Cortex of kidney (tissue), 1 donor: ENCODE measurements around the gene ARHGEF10L.

ENCODE experiments used
- DNase-seq: peaks from one replicate; lab custom pipeline; 2025; lab: John Stamatoyannopoulos, UW

The ARHGEF10L gene

DNA sequence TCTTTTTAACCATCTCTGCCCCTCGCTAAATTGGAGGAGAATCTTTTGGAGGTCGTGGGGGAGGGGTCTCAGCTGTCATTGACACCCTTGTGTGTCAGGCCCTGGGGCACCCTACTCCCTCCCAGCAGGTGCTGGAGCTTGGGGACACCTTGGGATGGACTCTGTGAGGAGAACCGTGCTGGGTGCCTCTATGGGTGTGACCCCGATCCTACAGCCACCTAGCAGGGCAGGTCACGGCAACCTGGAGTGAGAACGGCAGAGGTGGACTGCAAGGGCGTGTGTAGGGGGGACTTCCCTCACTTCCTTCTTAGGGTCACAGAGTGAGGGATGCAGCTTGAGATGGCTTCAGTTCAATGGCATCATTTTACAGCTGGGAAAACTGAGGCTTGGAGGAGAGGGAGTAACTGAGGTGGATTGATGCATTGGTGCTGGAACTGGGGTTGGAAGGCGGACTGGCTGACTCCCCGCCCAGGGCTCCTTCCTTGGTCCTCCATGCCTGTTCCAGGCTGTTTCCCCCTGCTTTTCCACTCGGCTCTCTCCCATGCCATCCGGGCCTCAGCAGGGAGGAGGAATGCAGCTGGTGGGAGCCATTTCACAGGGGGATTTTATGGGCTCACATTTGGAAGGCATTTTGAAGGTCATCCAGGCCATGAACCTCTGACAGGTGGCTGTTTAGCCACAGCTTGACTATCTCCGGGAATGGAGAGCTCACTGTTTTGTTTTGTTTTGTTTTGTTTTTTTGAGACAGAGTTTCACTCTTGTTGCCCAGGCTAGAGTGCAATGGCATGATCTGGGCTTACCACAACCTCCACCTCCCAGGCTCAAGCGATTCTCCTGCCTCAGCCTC, 18.8 kb upstream of the ARHGEF10L start:
- DNase-seq: no peak

DNA sequence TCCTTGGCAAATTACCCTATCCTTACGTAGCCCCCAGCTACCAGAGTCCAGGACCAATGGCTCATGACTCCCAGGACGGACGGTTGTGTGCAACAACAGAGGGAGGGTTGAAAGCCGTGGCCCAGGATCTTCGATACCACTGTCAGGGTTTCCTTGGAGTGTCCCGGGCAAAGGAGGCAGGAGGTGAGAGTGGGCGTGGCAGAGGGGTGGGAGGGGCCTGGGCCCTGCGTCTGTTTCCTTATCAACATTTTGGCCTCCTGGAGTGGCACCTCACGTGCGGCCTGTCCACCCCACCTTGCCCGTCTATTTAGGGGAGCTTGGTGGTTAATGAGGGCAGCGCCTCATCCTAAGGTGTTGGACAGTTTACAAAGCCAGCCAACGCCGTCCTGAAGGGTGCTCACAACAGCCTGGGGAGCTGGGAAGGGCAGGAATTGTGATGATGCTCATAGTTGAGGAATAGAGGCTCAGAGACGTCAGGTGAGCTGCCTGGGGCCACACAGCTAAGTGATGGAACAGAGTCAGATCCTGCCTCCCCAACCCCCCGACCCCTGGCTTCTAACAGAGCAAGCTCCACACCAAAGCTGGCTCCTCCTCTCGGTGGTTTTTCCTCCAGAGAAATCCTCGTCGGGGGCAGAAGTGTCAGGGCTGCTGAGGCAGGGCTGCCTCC, 17.4 kb upstream of the ARHGEF10L start:
- DNase-seq: no peak

DNA sequence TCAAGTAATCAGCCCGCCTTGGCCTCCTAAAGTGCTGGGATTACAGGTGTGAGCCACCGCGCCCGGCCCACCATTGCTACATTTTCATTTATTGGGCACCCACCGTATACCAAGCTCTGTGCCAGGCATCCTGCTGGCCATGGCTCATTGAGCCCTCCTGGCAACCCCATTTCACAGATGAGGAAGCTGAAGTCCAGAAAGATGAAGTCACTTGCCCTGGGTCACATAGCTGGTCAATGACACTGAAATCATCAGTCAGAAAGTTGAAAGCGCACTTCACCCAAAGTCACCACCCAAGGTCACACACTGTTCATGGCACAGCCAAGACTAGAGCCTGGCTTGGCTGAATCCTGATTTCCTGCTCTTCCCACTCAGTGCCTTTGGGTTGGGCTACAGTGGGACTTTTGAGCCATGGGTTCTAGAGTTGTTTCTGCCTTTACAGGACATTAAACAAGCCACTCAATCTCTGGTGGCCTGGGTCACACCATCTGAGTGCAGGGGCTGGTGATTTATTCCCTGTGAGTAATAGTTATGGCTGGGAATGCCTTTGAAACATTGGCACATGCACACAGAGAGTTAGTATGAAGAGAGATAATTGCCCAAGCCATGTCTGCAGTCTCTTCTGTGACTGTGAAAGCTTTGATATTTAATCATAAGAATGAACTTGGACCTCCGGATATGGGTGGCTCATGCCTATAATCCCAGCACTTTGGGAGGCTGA, 16.0 kb upstream of the ARHGEF10L start:
- DNase-seq: no peak

GRCh38 chr1:17524645-17525044, 14.9 kb upstream of the ARHGEF10L start:
- DNase-seq: no peak

GRCh38 chr1:17525996-17526686, 13.4 kb upstream of the ARHGEF10L start:
- DNase-seq: no peak

DNA sequence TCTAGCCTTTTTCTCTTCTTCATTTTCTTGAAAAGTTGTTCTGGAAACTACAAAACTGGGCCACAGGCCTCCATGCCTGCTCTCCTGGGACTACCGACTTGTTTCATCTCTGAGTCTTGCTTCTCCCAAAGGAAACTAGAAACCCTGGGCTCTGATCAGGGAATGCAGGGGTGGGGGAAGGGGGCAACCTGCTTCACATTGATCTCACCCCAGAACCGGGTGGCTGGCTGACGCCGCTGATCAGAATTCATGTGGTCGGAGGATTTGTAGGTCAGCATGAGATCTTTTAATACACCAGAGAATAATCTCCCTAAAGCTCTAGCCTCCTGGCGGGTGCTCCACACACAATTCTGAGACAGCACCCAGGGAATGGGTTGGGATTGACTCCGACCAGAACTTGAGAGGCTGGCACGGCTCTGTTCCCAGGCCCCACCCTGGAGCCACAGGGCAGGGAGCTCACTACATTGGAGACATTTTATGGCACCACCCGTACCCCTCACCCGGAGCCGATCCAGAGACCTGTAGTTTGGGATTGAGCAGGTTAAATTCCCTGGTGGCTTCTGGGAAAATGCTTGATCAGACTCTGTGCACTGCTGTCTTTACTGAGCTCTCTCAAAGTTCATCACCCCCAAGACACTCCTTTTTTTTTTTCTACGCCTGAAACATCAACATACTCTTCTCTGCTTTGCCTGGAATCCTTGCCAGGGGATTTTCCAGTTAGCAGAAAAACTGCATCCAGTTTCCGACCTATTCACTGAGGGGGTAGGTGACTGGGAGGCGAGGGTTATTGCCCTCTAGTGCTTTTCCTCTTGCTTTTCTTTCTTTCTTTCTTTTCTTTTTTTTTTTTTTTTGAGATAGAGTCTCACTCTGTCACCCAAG, 12.2 kb upstream of the ARHGEF10L start:
- DNase-seq: no peak

- DNase-seq: no peak
Observed at GRCh38 chr1:17529381-17529780, 10.1 kb upstream of the ARHGEF10L start.

- no peak for DNase-seq
Observed at GRCh38 chr1:17531343-17531681, 8.2 kb upstream of the ARHGEF10L start.

DNA sequence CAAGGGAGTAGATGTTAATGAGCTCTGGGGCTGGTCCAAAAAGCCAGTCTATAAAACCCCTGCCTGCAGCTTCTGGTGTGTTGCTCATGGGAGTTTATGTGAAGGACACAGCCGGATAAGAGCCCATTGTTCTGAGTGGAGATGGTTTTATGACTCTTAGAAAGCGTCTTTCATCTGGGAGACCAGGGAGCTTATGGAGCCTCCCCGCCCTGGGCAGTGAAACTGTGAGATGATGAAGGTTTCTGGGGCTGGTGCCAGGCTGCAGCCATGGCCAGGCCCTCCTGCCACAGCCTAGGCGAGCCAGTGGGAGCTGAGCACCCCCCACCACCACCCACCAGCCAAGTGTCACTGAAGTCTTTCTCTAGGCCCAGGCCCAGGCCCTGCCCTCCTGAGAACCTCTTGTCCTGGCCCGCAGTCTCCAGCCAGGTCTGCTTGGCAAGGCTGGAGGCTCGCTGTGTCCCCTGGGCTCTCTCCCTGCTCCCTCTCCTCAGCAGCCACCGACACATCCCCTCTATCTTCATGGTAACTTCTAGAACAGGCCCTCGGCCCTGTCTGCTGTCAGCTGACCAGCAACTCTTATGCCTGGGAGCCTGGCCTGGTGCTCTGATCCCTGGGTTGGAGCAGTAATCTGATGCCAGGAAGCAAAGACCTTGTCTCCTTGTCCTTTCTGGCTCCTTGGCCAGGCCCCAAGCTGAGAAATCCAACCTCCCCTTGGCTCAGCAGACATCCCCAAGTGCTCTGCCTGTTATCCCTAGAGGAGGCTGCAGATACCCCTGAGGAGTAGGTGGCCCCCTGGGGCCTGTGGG, 7.6 kb upstream of the ARHGEF10L start:
- no peak for DNase-seq

- DNase-seq: no peak
Observed at GRCh38 chr1:17533201-17533600, 6.3 kb upstream of the ARHGEF10L start.

- no peak for DNase-seq
Observed at GRCh38 chr1:17535300-17535936, 4.1 kb upstream of the ARHGEF10L start.

- DNase-seq: no peak
Observed at GRCh38 chr1:17538010-17538409, 1.5 kb upstream of the ARHGEF10L start.

GRCh38 chr1:17538428-17539117, 925 bp upstream of the ARHGEF10L start:
- DNase-seq: no peak

- no peak for DNase-seq
Observed at GRCh38 chr1:17539118-17539476, 401 bp upstream of the ARHGEF10L start.

GRCh38 chr1:17540255-17541001, 930 bp downstream of the ARHGEF10L start:
- DNase-seq: no peak

DNA sequence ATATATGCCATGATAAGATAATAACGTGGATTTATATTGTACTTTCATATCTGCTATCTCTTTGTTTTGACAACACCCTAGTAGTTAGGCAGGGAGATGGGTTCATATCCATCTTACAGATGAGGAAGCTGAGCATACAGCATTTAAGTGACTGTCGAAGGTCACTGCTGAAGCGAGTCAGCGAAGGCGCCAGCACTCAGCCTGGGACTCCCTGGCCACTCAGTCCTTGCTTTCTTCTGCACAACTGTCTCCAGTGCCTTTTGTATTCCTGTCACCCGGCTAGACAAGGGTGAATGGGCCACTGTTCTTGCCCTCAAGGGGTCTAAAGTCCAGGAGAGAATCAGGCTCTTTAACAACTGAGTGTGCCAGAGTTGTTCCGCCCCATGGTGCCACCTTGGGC, 3.1 kb downstream of the ARHGEF10L start:
- no peak for DNase-seq

DNA sequence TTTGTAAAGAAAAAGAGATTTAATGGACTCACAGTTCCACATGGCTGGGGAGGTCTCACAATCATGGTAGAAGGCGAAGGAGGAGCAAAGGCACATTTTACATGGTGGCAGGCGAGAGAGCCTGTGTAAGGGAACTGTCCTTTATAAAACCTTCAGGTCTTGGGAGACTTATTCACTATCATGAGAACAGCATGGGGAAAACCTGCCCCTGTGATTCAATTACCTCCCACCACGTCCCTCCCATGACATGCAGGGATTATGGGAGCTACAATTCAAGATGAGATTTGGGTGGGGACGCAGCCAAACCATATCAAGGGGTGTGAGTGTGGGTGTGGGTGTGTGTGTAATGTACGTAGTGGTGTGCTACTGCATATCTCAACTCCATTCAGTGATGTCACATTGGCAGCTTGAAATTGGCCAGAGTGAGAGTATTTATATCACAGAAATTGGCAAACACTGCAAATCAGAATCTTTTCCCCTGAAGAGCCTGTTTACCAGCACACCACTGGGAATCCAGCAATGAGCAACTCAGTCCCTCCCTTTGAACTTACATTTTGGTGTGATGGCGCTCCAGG, 5.4 kb downstream of the ARHGEF10L start:
- no peak for DNase-seq

DNA sequence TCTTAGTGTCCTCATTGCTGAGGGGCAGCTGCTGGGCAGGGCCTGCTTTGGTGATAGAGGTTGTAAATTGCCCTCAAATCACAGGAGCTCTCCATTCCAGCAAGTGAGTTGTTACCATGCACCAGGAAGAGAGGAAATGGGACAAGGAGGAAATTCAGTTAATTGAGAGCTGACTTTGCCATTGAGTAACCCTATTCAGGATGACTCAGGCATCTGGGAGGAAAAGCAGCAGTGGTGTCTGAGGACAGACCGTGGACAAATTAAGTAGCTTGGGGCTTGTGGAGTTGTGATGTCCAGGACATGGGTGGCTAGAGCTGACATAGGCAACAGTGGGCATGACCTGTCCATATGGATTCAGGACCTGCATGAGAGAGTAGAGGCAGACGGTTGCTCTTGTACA, 5.9 kb downstream of the ARHGEF10L start:
- no peak for DNase-seq
